Pancreas (tissue), 10 donors: ENCODE data around the gene RNH1. TPM values are rescaled to one million over a fixed set of nuclear protein-coding genes. Genes with fewer than 3 reads are reported as not detected.

Experiments used
- ATAC-seq, 4 donors: fragments of 200-7000 bp; cut with Tn5 transposase; one replicate each; pipeline versions ENCODE4 v1.8.0 to v1.9.1; 2020; ENCODE audit warnings: mild to moderate bottlenecking in 4 of 4, moderate library complexity in 4 of 4
- DNase-seq, 6 donors: peaks; one replicate each; pipeline ENCODE4 v3.0.0-alpha.2; 2020
- FAIRE-seq: peaks from 2 replicates; lab custom pipeline; 2012; peaks lifted over from hg19 to GRCh38; lab: Jason Lieb, UNC
- H3K27ac ChIP-seq, 4 donors: fragments of 200-600 bp; sonication (generic); 1 replicate in 3 of 4; 2 replicates in 1 of 4; pipeline versions ENCODE4 v1.5.0 to v1.8.0; 2020
- H3K27me3 ChIP-seq, 4 donors: fragments of 200-600 bp; one replicate each; pipeline ENCODE4 v1.8.0; 2021
- H3K36me3 ChIP-seq, 3 donors: fragments of 200-600 bp; sonication (generic) in 1 of 3; one replicate each; pipeline versions ENCODE4 v1.5.0 to v1.8.0; 2020 to 2021
- H3K4me1 ChIP-seq, 3 donors: fragments of 200-600 bp; one replicate each; pipeline ENCODE4 v1.8.0; 2021
- H3K4me3 ChIP-seq, 4 donors: fragments of 200-600 bp; sonication (generic) in 2 of 4; one replicate each; pipeline versions ENCODE4 v1.5.0 to v1.8.0; 2020 to 2021
- H3K9me3 ChIP-seq, 4 donors: fragments of 200-600 bp; one replicate each; pipeline ENCODE4 v1.8.0; 2021
- CTCF ChIP-seq, 4 donors: fragments of 200-600 bp; sonication (generic) in 3 of 4; IDR thresholded peaks; one replicate each; pipeline versions ENCODE4 v1.5.0 to v1.8.0; 2021; ENCODE audit warnings: antibody characterized with exemption in 4 of 4
- WGBS, 2 donors: extraction: QIAGEN DNeasy Blood & Tissue Kit; methylation state at CpG; one replicate each; pipeline ENCODE4 v1.1.7; 2013; 5-methylcytosine and 5-hydroxymethylcytosine counted together
- intact Hi-C, 3 donors: fragments of 100-400 bp; cut with DNase I; formaldehyde crosslinking; loops; one replicate each; pipeline versions ENCODE4 v1.11.1 to v1.14.2; 2022
- polyA plus RNA-seq, 2 donors: library from polyadenylated mRNA; stranded (reverse); fragments of 200-250 nt; gene quantifications; one replicate each; pipeline ENCODE4 v1.2.3, GENCODE V29; 2013
- total RNA-seq, 6 donors: library from RNA; stranded (reverse); fragmentation: NEBNext Ultra II Directional in 4 of 6; extraction: Animal tissue kit (Norgen Biotek cat#: 25700) in 4 of 6; gene quantifications; one replicate each; pipeline versions ENCODE4 v1.2.1 to v1.2.4, GENCODE V29; 2021 to 2023
- donor health status: healthy with polysubstance abuse.
- donor health status: DM: no; HTN: no; CAD: no; lungs with moderate emphysema.
- donor health status: DM: no; HTN: no; CAD: no.
- donor health status: control.
- donor health status: control.
- donor health status: Bipolar disorder and iron deficiency.
- donor health status: DM: yes; HTN: yes; CAD: no.
- donor health status: DM: no; HTN: no; CAD: no.
- donor health status: DM: no; HTN: no; CAD: no.
- donor health status: DM: yes; HTN: yes; CAD: no.

RNH1 gene
- total RNA-seq (10 to 100 TPM; 38.9 to 65.1 (median 59.1) TPM), polyA plus RNA-seq (10 to 100 TPM; 66.8 to 87.7 TPM)

- no peak for TF ChIP-seq CTCF (IDR thresholded peaks at IDR 0.05)
- ATAC-seq (peak; percentile 83 to 92 (median 88)), DNase-seq (peak; percentile 96 to 100 (median 99)), FAIRE-seq (no peak)
- Histone ChIP-seq H3K9me3 (no peaks in the 10 kb centered on the region), H3K27ac (peak within 1 kb of the TSS; percentile 92 to 99 (median 96)), H3K4me3 (peak within 1 kb of the TSS; percentile 54 to 86 (median 59)), H3K27me3 (no peaks in the 10 kb centered on the region), H3K36me3 (no peaks in the 10 kb centered on the region), H3K4me1 (peaks cover 5 to 16% (median 11%) of the 10 kb centered on the region in 3 donors)
- intact Hi-C loops: no loop called here
- 1% methylated on average over 60 to 93 of the region's 93 CpGs for WGBS, 2 donors
Measured at GRCh38 chr11:506995-507726, at the start of gene RNH1. RNH1 (minus strand) TSS chr11:507242; CDS start chr11:502162, 5,080 bp downstream.

GRCh38 chr11:555780-556661 is 49.0 kb upstream of the RNH1 start:
- 44 to 45% methylated on average over 96 to 104 of the region's 104 CpGs for WGBS, 2 donors
- no peak for TF ChIP-seq CTCF (IDR thresholded peaks at IDR 0.05)
- H3K4me3 ChIP-seq: peak overlapping the region in 2 of 4 donors; percentile 48 to 54
- peak overlapping the region in 1 of 4 donors; percentile 46 for H3K27ac ChIP-seq
- intact Hi-C loops: loop anchor here in 2 of 3 donors (5.0 to 10.0 kb wide), 2 partner anchors 166 to 169 kb away; no protein-coding TSS in a partner anchor
- no peaks in the 10 kb centered on the region for H3K9me3 ChIP-seq
- no peaks in the 10 kb centered on the region for H3K27me3 ChIP-seq
- ATAC-seq: no peak
- no peaks in the 10 kb centered on the region for H3K36me3 ChIP-seq
- peaks cover 0 to 8% (median 7%) of the 10 kb centered on the region in 3 donors for H3K4me1 ChIP-seq
- DNase-seq: peak in 2 of 6 donors; percentile 63 to 84
- no peak for FAIRE-seq

- Histone ChIP-seq H3K27me3 (no peaks in the 10 kb centered on the region), H3K9me3 (no peaks in the 10 kb centered on the region), H3K4me1 (peaks cover 0 to 8% (median 7%) of the 10 kb centered on the region in 3 donors), H3K27ac (peak overlapping the region in 3 of 4 donors; percentile 44 to 48 (median 46)), H3K4me3 (peak overlapping the region; percentile 12 to 57 (median 51)), H3K36me3 (no peaks in the 10 kb centered on the region)
- 5 to 6% methylated on average over 51 to 56 of the region's 57 CpGs for WGBS, 2 donors
- TF ChIP-seq CTCF (IDR thresholded peaks at IDR 0.05): no peak
- intact Hi-C loops: loop anchor here in 2 of 3 donors (5.0 to 10.0 kb wide), 2 partner anchors 167 to 169 kb away; no protein-coding TSS in a partner anchor
- peak in 1 of 6 donors; percentile 84 for DNase-seq
- FAIRE-seq: no peak
- peak; percentile 5 to 38 (median 25) for ATAC-seq
Measured at GRCh38 chr11:555227-555779, 48.3 kb upstream of the RNH1 start.

GRCh38 chr11:554428-555226 is 47.6 kb upstream of the RNH1 start:
- intact Hi-C loops: loop anchor here in 2 of 3 donors (5.0 to 10.0 kb wide), 2 partner anchors 168 to 170 kb away; no protein-coding TSS in a partner anchor
- Histone ChIP-seq H3K27ac (peak overlapping the region in 2 of 4 donors; percentile 35 to 41), H3K27me3 (no peaks in the 10 kb centered on the region), H3K36me3 (no peaks in the 10 kb centered on the region), H3K4me1 (peaks cover 0 to 8% (median 7%) of the 10 kb centered on the region in 3 donors), H3K9me3 (no peaks in the 10 kb centered on the region), H3K4me3 (peak overlapping the region; percentile 23 to 57 (median 51))
- WGBS, 2 donors: 2 to 5% methylated on average over 32 to 56 of the region's 60 CpGs
- FAIRE-seq (no peak), DNase-seq (peak; percentile 68 to 90 (median 85)), ATAC-seq (peak; percentile 78 to 89 (median 84))
- TF ChIP-seq CTCF (IDR thresholded peaks at IDR 0.05): peak; percentile 31 to 58 (median 44)
